GM19023 (cell line): ENCODE data around the gene PIEZO1.

ENCODE experiments used
- ATAC-seq: cut with Tn5 transposase; IDR thresholded peaks from one replicate; pipeline ENCODE4 v1.9.1; 2021; ENCODE audit warnings: mild to moderate bottlenecking, moderate library complexity; ENCODE audit not compliant: unreplicated experiment

Gene PIEZO1

DNA sequence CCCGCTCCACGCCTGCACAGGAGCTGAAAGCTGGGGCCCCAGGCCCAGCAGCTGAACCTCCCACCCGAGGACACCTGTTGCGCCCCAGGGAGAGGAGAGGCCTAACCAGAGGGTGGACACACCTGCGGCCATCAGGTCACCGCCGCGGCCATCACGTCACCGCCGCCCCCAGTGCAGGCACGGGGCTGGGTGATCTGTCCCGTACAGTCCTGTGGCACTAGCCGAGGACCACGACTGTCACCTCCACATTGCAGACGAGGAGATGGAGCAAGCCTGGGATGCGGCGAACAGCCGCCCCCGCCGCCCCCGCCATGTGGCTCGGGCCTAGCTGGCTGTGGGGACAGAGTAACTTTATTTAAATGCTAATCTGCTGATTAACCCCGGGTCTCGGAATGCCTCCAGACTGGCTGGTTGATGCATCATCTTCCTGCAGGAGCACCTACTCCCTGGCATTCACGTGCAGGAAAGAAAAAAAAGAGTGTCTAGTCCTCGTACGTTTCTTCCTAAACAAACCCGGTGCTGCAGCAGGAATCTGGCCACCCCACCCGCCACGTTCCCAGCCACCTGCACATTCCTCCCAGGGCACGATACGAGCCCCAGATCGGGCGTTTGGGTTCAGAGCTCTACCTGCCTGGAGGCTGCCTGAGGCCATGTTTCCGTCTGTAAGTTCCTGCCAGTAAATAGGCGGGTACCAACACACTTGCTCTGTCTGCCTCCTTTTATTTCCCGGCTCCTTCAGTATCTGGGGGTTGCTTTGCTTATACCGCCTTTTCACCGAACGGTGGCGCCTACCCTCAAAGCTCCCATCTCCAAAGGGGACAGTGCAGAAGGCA, 29.9 kb downstream of the PIEZO1 start:
- ATAC-seq = no peak

DNA sequence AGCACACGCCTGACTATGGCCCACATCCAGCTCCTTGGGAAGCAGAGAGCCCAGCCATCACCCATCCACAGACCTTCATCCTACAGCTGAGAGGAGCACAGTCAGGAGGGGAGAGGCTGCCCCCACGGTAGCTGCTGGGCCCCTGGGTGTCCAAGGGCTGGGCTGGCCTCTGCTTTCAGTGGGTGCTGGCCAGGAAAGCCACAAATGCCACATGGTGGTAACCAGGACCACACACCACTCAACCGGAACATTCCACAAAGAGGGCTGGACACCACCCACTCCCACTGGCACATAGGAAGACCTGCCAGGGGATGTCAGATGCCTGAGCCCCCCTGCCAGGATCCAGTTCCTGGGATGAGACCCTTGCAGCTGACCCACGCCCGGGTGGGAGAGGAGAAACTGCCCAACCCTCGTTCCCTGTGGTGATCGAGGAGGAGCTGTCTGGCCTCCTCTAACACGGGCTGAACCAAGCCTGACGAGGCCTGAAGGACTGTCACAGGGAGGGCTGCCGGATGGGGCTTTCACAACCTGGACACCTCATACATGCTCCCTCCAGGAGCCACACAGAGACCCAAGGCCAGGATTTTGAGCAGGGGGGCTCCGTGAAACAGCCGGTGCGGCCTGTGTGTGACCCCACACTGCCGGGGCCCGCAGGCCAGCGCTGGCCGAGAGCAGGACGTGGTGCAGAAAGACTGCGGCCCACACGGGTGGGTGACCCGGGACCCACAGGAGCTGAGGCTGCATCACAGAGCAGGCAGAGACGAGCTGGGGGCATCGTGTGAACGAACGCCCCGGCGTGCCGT, 30.7 kb downstream of the PIEZO1 start:
- no peak for ATAC-seq

DNA sequence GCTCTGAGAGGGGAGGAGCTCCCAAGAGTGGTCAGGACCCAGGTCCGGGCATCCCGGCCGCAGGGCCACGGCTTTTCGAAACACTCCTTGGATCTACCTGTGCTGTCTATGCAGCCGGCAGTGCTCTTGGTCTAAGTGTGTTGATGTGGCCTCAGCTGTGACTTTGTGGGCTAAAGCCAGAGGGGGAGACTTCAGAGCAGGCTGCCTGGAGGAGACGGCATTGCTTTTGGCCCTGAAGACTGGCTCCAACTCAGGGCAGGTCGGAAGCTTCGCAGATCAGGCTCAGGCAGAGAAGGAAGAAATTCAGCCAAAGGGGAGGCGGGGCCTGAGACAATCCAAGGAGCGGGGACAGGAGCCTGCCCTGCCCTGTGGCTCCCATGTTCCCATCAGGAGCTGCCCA, 31.4 kb downstream of the PIEZO1 start:
- no peak for ATAC-seq

DNA sequence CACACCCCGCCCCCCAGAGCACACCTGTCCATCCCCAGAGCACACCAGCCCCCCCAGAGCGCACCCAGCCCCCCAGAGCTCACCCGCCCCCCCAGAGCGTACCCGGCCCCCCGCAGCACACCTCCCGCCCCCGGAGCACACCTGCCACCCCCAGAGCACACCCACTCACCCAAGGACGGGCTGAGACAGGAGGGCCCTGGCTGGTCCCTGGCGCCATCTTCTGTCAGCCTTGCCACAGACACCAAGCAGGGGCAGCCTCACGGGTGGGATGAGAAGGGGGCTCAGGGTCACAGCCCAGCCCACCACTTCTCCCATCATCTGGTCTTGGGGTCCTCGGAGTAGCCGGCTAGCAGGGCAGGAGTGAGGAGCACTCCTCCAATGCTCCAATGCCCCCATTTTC, 31.8 kb downstream of the PIEZO1 start:
- no peak for ATAC-seq

DNA sequence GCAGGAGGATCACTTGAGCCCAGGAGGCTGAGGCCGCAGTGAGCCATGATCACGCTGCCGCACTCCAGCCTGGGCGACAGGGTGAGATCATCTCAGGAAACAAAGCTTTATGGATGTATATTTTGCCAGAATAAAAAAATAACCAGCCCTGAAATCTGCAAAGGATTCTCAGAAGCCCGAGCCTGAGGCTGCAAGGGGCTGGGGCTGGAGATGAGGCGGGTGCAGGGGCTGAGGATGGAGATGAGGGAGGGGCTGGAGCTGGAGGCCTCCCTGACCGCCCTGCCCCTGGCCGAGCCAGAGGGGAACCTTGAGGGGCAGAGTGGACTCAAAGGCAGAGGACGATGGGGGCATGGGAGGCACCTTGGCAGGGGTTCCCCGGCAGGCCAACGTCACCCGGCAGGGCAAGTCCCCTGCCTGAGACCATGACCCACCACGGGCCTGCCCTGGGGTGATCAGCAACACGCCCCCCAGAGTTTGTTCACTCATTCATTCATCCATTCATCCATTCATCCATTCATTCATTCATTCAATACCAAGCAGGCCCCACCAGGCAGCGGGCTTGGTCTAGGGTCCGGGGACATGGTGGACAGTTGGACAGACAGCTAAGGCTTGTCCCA, 32.5 kb downstream of the PIEZO1 start:
- no peak for ATAC-seq

DNA sequence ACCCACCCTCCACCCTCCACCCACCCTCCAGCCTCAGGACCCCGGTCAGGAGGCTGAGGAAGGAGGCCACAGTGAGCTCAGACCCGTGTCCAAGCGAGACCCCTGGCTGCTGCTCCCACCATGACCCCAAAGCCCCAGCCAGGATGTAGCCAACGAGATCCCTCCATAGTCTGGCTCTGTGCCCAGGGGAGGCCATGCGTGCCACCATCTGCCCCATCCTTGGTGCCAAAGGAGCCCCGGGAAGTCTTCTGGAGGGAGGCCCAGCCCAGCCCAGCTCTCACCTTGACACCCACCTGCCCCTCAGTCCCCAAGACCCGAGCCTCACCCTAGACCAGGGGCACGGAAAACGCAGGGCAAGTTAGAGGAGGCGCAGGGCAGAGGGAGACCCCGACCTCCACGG, 34.2 kb downstream of the PIEZO1 start:
- no peak for ATAC-seq

DNA sequence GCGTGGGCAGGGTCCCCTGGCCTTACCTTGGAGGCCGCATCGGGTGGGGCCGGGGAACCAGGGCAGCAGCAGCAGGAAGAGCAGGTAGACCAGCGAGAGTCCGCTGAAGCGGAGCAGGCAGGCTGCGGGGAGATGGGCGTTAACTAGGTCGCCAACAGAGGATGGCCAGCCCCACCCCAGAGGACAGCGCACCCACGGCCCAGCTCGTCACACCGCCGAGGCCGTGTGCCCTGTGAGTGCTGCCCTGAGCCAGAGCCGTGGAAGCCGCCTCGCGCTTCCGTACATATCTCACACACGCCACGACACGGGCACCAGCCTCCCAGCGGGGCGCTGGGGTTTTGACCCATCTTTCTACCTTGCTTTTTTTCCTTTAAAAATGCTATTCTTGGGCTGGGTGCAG, 35.7 kb downstream of the PIEZO1 start:
- no peak for ATAC-seq

DNA sequence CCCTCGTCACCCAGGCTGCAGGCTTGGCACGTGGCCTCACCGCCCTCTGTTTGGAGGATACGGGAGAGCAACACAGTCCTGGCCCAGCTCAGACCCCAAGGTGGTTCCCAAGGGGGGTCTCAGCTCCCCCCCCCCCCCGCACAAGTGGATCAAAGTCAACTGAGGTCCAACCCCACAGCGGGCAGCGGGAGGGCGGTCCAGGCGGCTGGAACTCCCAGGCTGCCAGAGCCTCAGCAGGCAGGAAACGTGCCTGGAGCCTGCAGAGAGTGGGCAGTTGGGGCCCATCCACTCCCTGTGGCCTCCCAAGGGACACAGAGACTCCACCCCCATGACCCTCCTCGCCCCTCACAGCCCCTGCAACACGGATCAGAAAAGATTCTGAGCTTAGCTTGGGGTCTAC, 36.7 kb downstream of the PIEZO1 start:
- ATAC-seq = no peak

DNA sequence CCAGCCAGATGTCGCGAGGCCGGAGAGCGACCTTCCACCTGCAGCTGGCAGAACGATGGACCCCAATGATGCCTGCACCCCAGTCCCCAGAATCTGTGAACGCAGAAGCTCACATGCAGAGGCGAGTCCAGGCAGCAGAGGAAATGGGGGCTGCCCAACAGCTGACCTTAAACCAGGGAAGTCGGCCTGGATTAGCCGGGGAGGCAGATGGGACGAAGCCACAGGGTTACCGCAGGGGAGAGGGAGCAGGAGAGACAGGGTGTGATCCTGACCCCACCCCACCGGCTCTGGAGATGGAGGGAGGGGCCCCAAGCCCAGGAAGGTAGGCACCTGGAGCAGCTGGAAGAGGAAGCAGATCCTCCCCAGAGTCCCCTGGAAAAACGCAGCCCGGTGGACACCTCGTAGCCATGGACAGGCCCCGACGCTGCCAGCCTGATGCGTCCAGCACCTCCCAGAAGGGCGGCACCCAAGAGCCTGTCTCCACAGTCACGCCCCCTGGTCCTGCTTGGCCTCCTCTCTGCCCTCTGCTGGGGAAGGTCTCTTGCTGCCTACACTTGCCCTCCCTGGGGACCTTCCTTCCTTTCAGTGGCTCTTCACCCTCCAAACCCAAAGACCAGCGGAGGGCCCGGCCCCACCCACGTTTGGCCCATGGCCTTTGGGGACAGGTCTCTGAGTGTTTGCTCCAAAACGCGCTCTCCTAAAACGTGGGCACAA, 37.3 kb downstream of the PIEZO1 start:
- ATAC-seq = no peak

DNA sequence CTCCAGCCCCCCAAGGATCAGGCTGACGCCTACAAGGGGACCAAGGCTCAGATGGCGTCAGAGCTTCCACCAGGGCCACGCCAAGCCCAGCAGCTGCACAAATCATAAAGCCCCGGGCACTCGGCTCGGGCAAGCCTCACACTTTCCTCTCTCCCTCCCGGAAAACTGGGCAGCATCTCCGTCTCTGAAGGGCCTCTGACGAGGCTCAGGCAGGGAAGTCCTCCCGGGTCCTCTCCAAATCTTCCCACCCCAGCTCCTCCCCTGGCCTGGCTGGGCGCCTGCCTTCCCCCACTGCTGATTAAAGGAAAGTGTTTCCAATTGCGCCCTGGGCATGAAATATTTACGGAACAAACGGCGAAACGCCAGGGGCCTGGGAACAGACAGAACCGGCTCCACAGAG, 38.5 kb downstream of the PIEZO1 start:
- ATAC-seq = no peak

DNA sequence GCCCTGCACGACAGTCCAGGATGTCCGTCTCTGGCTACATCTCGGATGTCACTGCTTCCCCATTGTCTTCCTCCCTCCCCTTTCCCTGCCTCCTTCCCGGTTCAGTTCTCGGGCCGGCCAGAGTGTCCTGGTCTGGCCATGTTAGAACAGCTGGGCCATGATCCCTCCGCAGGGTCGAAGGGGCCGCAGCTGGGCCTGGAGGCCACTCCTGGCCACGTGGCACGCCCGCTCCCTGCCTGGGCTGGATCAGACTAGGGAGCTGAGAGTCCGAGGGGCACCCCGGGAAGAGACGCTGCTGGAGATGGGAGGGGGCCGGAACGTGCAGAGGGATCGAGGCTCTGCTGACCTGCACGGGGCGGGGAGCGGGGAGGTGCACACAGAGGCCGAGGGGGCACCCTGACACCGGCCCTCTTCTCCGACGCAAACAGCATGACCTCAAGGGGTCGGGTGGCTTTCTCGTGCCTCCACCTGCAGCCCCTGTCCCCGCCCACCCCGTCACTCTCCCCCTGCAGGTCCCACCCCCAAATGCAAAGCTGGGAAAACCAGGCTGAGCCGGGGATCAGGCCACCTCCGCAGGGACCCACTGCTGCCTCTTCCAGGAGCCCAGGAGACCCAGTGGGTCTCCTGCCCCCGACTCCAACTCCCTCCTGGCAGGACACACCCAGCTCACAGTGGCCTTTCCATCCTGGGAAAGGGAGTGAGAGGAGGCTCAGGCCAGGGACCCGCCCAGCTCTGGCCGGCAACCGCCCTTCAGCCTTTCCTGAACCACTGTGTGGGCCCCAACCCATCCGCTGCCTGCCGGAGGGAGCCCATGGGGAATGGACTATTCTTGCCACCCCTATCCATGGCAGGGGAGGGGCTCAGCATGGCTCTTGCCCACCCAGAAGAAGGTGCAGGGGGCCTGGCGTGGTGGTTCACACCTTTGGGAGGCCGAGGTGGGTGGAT, 40.2 kb downstream of the PIEZO1 start:
- ATAC-seq = no peak

DNA sequence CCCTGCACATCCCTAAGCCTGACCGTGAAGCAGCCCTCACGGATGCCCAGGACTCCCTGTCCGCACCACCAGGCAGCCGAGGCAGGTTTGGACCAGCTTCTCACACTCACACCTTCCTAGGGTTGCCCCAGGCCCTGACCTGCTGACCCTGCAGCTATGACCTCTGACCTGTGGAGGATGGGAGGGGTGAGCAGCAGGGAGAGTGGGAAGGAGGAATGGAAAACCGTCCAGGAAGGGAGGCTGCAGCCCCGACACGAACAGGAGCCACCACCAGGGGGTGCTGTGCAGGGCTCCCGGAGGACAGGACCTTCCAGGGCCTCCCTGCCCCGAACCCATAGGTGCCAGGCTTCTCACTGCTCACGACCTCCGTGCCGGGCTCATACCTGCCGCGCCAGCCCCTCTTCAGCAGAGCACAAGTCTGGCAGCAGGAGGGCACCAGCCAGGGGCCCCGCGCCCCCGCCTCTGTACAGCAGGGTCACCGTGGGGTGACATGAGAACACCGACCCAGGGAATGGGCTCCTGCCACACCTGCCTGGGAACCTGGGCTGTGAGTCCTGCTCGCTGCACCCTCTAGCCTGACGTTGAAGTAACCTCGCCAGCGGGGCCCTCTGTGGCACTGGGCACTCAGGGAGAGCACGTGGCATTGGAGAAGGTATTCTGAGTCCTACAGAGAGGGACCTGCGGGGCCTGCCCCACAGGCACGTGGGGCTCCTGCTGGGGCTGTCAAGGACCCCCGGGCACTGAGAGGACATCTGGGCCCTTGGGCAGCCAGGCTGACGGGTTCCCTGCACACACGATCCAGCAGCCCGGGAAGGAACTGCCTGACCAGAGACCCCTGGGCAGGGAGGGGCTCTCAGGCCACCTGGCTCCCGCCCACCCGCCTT, 41.1 kb downstream of the PIEZO1 start:
- ATAC-seq = no peak

DNA sequence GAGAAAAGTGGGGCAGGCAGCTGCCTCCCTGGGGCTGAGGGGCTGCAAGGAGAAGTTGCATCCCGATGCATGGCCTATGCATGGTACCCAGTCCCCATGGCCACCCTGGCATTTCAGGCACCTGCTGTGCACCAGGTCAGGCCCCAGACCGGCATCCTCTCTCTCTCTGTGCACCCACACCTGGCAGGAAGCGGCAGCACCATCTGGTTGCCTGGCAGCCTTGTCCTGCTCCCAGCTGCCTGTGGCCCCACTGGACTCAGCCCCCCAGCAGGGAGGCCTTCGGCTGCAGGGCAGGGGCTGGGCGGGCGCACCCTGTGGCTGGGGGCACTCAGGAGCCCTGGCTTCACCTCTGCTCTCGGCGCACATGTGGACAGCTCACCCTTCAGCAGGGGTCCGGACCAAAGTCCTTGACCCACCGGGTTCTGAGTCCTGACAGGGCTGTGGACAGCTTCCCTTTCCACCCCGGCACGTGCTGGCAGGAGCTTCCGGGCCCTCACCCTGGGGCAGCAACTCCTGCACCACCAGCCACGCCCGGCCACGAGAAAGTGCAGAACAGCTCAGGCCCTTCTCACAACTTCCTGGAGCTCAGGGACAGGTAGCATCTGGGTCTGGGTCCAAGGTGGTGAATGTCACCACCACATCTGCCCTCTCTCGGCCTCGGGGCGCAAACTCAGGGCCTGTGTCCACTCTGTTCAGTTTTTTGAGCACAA, 42.0 kb downstream of the PIEZO1 start:
- ATAC-seq = no peak

DNA sequence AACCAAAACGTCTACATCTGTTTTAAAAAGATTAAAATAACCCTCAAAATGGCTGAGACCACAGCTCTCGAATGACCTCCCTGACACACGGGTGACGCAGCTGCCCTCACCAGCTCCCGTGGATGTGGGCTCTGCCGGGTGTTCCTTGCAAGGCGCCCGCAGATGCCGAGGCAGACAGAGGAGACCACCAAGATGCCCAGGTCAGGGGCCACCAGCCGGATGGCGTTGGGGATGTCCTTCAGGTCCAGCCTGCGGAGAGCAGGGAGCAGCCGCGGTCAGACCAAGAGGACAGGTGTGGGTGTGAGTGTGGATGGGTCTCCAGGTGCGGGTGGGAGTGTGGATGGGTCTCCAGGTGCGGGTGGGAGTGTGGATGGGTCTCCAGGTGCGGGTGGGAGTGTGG, 43.7 kb downstream of the PIEZO1 start:
- no peak for ATAC-seq

DNA sequence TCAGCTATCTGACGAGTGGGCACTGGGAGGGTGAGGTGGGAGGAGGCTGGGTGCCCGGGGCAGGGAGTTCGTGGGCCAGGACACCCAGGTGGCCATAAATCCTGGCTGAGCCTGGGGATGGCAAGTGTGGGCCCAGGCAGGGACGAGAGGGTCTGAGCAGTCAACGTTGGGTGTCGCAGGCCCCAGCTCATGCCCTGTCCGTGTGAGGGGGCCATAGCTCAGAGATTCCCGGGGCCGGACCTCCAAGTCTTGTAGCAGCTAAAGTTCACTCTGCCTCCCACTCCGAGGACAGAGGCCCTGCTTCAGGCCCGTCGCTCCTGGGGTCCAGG, 44.3 kb downstream of the PIEZO1 start:
- no peak for ATAC-seq

DNA sequence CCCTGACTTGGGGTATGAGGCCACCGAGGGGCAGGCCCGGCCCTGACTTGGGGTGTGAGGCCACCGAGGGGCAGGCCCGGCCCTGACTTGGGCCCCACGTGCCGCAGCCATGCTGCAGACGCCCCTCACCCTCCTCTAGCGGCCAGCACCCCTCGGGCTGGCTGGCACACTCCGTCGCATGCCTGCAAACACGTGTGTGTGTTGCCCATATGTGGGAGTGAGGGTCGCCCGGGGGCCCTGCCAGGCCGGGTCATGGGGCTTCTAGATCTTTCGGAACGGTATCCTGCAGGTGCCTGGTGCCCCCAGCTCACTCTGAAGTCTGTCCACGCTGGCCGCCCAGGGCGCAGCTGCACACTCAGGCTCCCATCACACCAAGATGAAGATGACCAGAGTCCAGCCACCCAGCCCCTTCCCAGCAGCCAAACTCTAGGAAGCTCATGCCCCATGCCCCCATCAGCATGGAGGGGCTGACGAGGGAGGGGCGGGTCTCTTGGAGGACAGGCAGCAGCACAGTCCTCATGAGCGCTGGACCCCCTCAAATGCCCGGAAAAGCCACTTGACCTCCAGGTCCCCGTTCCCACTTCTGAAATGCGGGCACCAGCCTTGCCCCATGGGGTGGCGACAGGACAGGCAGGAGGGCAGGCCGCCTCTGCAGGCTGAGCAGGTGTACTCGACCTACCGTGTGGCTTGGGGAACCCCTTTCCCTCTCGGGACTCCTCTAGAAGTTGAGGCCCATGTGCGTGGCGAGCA, 44.9 kb downstream of the PIEZO1 start:
- no peak for ATAC-seq

DNA sequence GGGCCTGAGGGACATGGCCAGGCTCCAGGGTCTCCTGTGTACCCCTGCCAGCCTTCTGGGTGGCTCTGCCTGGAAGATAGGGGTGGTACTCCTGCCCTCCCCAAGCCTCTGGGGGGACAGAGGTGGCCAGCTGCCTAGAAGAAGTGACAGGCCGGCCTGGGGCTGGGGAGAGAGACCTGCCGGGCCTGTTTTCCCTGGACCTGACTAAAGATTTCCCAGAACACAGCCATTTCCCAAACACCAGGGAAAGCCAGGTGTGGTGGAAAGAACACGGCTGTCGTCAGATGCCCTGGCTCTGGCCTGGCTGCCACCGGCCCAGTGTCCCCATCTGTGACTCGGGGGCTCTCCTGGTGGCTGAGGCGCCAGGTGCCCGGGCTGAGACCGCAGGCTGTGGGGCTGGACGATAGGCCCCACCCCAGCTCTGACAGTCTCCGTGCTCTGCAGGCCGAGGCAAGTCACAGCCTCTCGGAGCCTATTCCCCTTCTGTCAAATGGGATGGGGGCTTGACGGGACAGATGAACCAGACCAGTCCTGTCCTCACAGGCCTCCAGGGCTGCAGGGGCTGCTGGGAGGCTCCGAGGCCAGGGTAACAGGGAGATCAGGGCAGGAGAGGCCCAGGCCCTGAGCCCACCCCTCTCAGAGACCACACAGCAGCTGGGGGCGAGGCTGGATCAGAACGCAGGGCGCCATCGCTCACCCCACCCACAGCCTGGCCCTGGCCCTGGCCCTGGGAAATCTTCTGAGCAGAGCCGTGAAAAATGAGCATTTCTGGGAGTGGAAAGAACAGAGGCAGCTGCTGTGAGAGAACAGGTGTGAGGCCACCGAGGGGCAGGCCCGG, 45.7 kb downstream of the PIEZO1 start:
- ATAC-seq = no peak
